ENCODE results near the gene SRC. TPM values are rescaled to one million over a fixed set of nuclear protein-coding genes. Genes with fewer than 3 reads are reported as not detected.
A peak's percentile ranks its signal among the peaks of the same experiment; 100 is the strongest.

The SRC gene
- total RNA-seq, 4 donors from 2014 or later, result 23.4 to 36.9 (median 29.0) TPM

- H3K27me3 ChIP-seq, result no peaks in the 10 kb centered on the region
- H3K9me3 ChIP-seq, result no peaks in the 10 kb centered on the region
- H3K36me3 ChIP-seq, result peaks cover 0 to 57% (median 8%) of the 10 kb centered on the region in 3 donors
- no peak for TF ChIP-seq POLR2A (IDR thresholded peaks at IDR 0.05)
- TF ChIP-seq EP300 (IDR thresholded peaks at IDR 0.05), result no peak
- TF ChIP-seq CTCF (IDR thresholded peaks at IDR 0.05), result no peak
- WGBS, 2 donors, result 79 to 81% methylated on average over 6 of the region's 6 CpGs
- DNase-seq (ENCODE audit: low spot score in 2 of 2), result no peak
- no peak overlapping the region for H3K4me3 ChIP-seq
- H3K27ac ChIP-seq, result peak overlapping the region in 2 of 4 donors; percentile 15 to 55
- peaks cover 0 to 48% (median 16%) of the 10 kb centered on the region in 4 donors for H3K4me1 ChIP-seq
Observed at GRCh38 chr20:37299718-37300528, 46.0 kb upstream of the SRC start.

GRCh38 chr20:37301120-37301519, 44.8 kb upstream of the SRC start:
- Histone ChIP-seq H3K27ac (no peak overlapping the region), H3K4me1 (peaks cover 0 to 48% (median 9%) of the 10 kb centered on the region in 4 donors)
- TF ChIP-seq POLR2A (IDR thresholded peaks at IDR 0.05), result no peak
- no peak for TF ChIP-seq EP300 (IDR thresholded peaks at IDR 0.05)
- no peak for TF ChIP-seq CTCF (IDR thresholded peaks at IDR 0.05)

GRCh38 chr20:37301558-37301957, 44.4 kb upstream of the SRC start:
- 94 to 97% methylated on average over 3 of the region's 3 CpGs for WGBS, 2 donors
- H3K27ac ChIP-seq, result no peak overlapping the region
- peaks cover 0 to 57% (median 8%) of the 10 kb centered on the region in 3 donors for H3K36me3 ChIP-seq
- H3K4me1 ChIP-seq, result peaks cover 0 to 49% (median 7%) of the 10 kb centered on the region in 4 donors
- no peak for DNase-seq (ENCODE audit: low spot score in 2 of 2)
- no peak overlapping the region for H3K4me3 ChIP-seq
- TF ChIP-seq POLR2A (IDR thresholded peaks at IDR 0.05) (no peak), EP300 (IDR thresholded peaks at IDR 0.05) (no peak), CTCF (IDR thresholded peaks at IDR 0.05) (no peak)
- H3K9me3 ChIP-seq, result no peaks in the 10 kb centered on the region
- no peaks in the 10 kb centered on the region for H3K27me3 ChIP-seq

More at GRCh38 chr20:37301120-37301519, 44.8 kb upstream of the SRC start:
- no peaks in the 10 kb centered on the region for H3K9me3 ChIP-seq
- peaks cover 0 to 57% (median 8%) of the 10 kb centered on the region in 3 donors for H3K36me3 ChIP-seq
- 89 to 91% methylated on average over 9 of the region's 9 CpGs for WGBS, 2 donors
- H3K4me3 ChIP-seq, result no peak overlapping the region
- DNase-seq (ENCODE audit: low spot score in 2 of 2), result no peak
- H3K27me3 ChIP-seq, result no peaks in the 10 kb centered on the region

- no peak for DNase-seq (ENCODE audit: low spot score in 2 of 2)
- Histone ChIP-seq H3K27ac (no peak overlapping the region), H3K9me3 (no peaks in the 10 kb centered on the region), H3K36me3 (peaks cover 0 to 51% (median 8%) of the 10 kb centered on the region in 3 donors), H3K4me1 (peaks cover 0 to 51% (median 8%) of the 10 kb centered on the region in 4 donors), H3K27me3 (no peaks in the 10 kb centered on the region), H3K4me3 (no peak overlapping the region)
- no peak for TF ChIP-seq POLR2A (IDR thresholded peaks at IDR 0.05)
- TF ChIP-seq CTCF (IDR thresholded peaks at IDR 0.05), result no peak
- no peak for TF ChIP-seq EP300 (IDR thresholded peaks at IDR 0.05)
- WGBS, 2 donors, result 78 to 94% methylated on average over 2 of the region's 2 CpGs
Observed at GRCh38 chr20:37302981-37303380, 43.0 kb upstream of the SRC start.

GRCh38 chr20:37303637-37304036, 42.3 kb upstream of the SRC start:
- 95 to 97% methylated on average over 4 of the region's 4 CpGs for WGBS, 2 donors
- H3K9me3 ChIP-seq, result no peaks in the 10 kb centered on the region
- H3K36me3 ChIP-seq, result peaks cover 0 to 57% (median 8%) of the 10 kb centered on the region in 3 donors
- TF ChIP-seq CTCF (IDR thresholded peaks at IDR 0.05) (no peak), EP300 (IDR thresholded peaks at IDR 0.05) (no peak), POLR2A (IDR thresholded peaks at IDR 0.05) (no peak)
- H3K4me1 ChIP-seq, result peaks cover 0 to 51% (median 8%) of the 10 kb centered on the region in 4 donors
- DNase-seq (ENCODE audit: low spot score in 2 of 2), result no peak
- H3K4me3 ChIP-seq, result no peak overlapping the region
- H3K27me3 ChIP-seq, result no peaks in the 10 kb centered on the region
- no peak overlapping the region for H3K27ac ChIP-seq

Data from tibial nerve (tissue), 4 donors.